Lung (tissue), 12 donors: ENCODE results near the gene ENTHD1. TPM values are rescaled to one million over a fixed set of nuclear protein-coding genes. Genes with fewer than 3 reads are reported as not detected.

Experiments used
- ATAC-seq: fragments of 200-7000 bp; cut with Tn5 transposase; one replicate; pipeline ENCODE4 v1.9.1; 2020; ENCODE audit warnings: moderate number of reproducible peaks; ENCODE audit not compliant: insufficient read depth, low FRiP score
- DNase-seq, 3 donors: peaks; one replicate each; pipeline ENCODE4 v3.0.0-alpha.2; 2013 to 2017
- H3K27ac ChIP-seq, 2 donors: one replicate each; pipeline ENCODE4 v1.5.1; 2013; ENCODE audit warnings: mild to moderate bottlenecking in 2 of 2, moderate library complexity in 2 of 2, control low read depth in 1 of 2, inconsistent platforms in 1 of 2, low read depth in 1 of 2, low read length in 1 of 2
- H3K27me3 ChIP-seq, 3 donors: one replicate each; pipeline ENCODE4 v1.5.1; 2013; ENCODE audit warnings: low read length in 2 of 3; ENCODE audit not compliant: control insufficient read depth in 3 of 3, insufficient read depth in 3 of 3
- H3K36me3 ChIP-seq, 4 donors: one replicate each; pipeline ENCODE4 v1.5.1; 2013; ENCODE audit warnings: low read length in 4 of 4, mild to moderate bottlenecking in 1 of 4, moderate library complexity in 1 of 4; ENCODE audit not compliant: control insufficient read depth in 4 of 4, insufficient read depth in 4 of 4
- H3K4me1 ChIP-seq, 5 donors: one replicate each; pipeline ENCODE4 v1.5.1; 2013; ENCODE audit warnings: low read length in 5 of 5, mild to moderate bottlenecking in 2 of 5, moderate library complexity in 1 of 5; ENCODE audit not compliant: control insufficient read depth in 5 of 5, insufficient read depth in 5 of 5
- H3K4me3 ChIP-seq: one replicate; pipeline ENCODE4 v1.5.1; 2013; ENCODE audit warnings: mild to moderate bottlenecking, control low read depth, moderate library complexity
- H3K9ac ChIP-seq, 2 donors: one replicate each; pipeline ENCODE4 v1.5.1; 2013; ENCODE audit warnings: low read length in 2 of 2, control low read depth in 1 of 2; ENCODE audit not compliant: insufficient read depth in 1 of 2
- H3K9me3 ChIP-seq, 4 donors: one replicate each; pipeline ENCODE4 v1.5.1; 2013; ENCODE audit warnings: low read length in 3 of 4, mild to moderate bottlenecking in 1 of 4, moderate library complexity in 1 of 4; ENCODE audit not compliant: control insufficient read depth in 4 of 4, insufficient read depth in 3 of 4
- CTCF ChIP-seq: IDR thresholded peaks from 2 replicates; pipeline ENCODE4 v1.5.1; 2012; ENCODE audit warnings: mild to moderate bottlenecking; ENCODE audit errors: control extremely low read depth, extremely low read depth
- WGBS, 2 donors: extraction: QIAGEN DNeasy Blood & Tissue Kit; methylation state at CpG; one replicate each; pipeline ENCODE4 v1.1.7; 2013; 5-methylcytosine and 5-hydroxymethylcytosine counted together
- polyA plus RNA-seq, 2 donors: library from polyadenylated mRNA; stranded (reverse); fragments of 200-250 nt; gene quantifications; one replicate each; pipeline ENCODE4 v1.2.1, GENCODE V29; 2013
- total RNA-seq, 2 donors: library from RNA; depleted of rRNA in 1 of 2; stranded (reverse); fragments of >200 nt in 1 of 2; gene quantifications; one replicate each; pipeline ENCODE4 v1.2.1, GENCODE V29; 2014 to 2021
- donor health status: control.
- donor health status: control.
- donor health status: Bipolar disorder and iron deficiency.
- donor health status: healthy.
- donor health status: DM: yes; HTN: yes; CAD: no.

Gene ENTHD1
- total and polyA plus RNA-seq, 4 donors: 0.04 to 0.15 TPM; not detected in 2

- ATAC-seq: no peak
- TF ChIP-seq CTCF: no peak
- H3K4me1 ChIP-seq: no peaks in the 10 kb centered on the region
- H3K27ac ChIP-seq: no peak overlapping the region
- WGBS, 2 donors: 80 to 97% methylated on average over 3 of the region's 3 CpGs
- no peak overlapping the region for H3K9ac ChIP-seq
- no peak for DNase-seq
- peaks cover 0 to 30% (median 5%) of the 10 kb centered on the region in 3 donors for H3K27me3 ChIP-seq
- H3K36me3 ChIP-seq: no peaks in the 10 kb centered on the region
- peaks cover 0 to 3% (median 0%) of the 10 kb centered on the region in 4 donors for H3K9me3 ChIP-seq
- H3K4me3 ChIP-seq: no peak overlapping the region
These were observed 169.6 kb downstream of the ENTHD1 start for GRCh38 chr22:39723899-39724351.

- Histone ChIP-seq H3K4me3 (no peak overlapping the region), H3K27me3 (peaks cover 0 to 28% (median 5%) of the 10 kb centered on the region in 3 donors), H3K36me3 (no peaks in the 10 kb centered on the region), H3K9ac (no peak overlapping the region), H3K27ac (no peak overlapping the region), H3K4me1 (no peaks in the 10 kb centered on the region), H3K9me3 (peaks cover 0 to under 1% (median 0%) of the 10 kb centered on the region in 4 donors)
- TF ChIP-seq CTCF: no peak
- ATAC-seq (no peak), DNase-seq (no peak)
- WGBS, 2 donors: 91 to 96% methylated on average over 10 of the region's 10 CpGs
These were observed 170.1 kb downstream of the ENTHD1 start for GRCh38 chr22:39723463-39723862.

- Histone ChIP-seq H3K27me3 (peaks cover 0 to 23% (median 4%) of the 10 kb centered on the region in 3 donors), H3K4me3 (no peak overlapping the region), H3K27ac (no peak overlapping the region), H3K9ac (no peak overlapping the region), H3K36me3 (no peaks in the 10 kb centered on the region), H3K9me3 (no peaks in the 10 kb centered on the region), H3K4me1 (no peaks in the 10 kb centered on the region)
- no peak for TF ChIP-seq CTCF
- ATAC-seq (no peak), DNase-seq (no peak)
- WGBS, 2 donors: 81 to 83% methylated on average over 4 of the region's 4 CpGs
These were observed 171.1 kb downstream of the ENTHD1 start for GRCh38 chr22:39722501-39722900.

GRCh38 chr22:39722032-39722325 lies 171.6 kb downstream of the ENTHD1 start:
- DNase-seq (no peak), ATAC-seq (no peak)
- Histone ChIP-seq H3K27me3 (peaks cover 0 to 21% (median 0%) of the 10 kb centered on the region in 3 donors), H3K4me3 (no peak overlapping the region), H3K9ac (no peak overlapping the region), H3K4me1 (no peaks in the 10 kb centered on the region), H3K9me3 (no peaks in the 10 kb centered on the region), H3K36me3 (no peaks in the 10 kb centered on the region), H3K27ac (no peak overlapping the region)
- TF ChIP-seq CTCF: no peak
- WGBS, 2 donors: 86 to 91% methylated on average over 6 of the region's 6 CpGs
